ENCODE data around the gene ELL2. TPM values are rescaled to one million over a fixed set of nuclear protein-coding genes. Genes with fewer than 3 reads are reported as not detected.

Gene ELL2
- polyA plus RNA-seq, 1 of the 3 experiments (the other 2 are of a cell fraction), result 18.4 TPM

GRCh38 chr5:95900383-95900958, 61.2 kb downstream of the ELL2 start:
- Histone ChIP-seq H3K9me2 (no peaks in the 10 kb centered on the region), H2AFZ (ENCODE audit: low read depth) (no peak overlapping the region), H3K9me3 (no peaks in the 10 kb centered on the region), H3K27ac (ENCODE audit: low read depth in 2 of 2, low read length in 1 of 2) (peak overlapping the region; percentile 43 to 77; a peak in 3 of 4 replicates), H4K20me1 (ENCODE audit: insufficient read depth) (no peaks in the 10 kb centered on the region), H3K4me3 (ENCODE audit: low read depth in 2 of 2, low read length in 1 of 2) (no peak overlapping the region), H3K27me3 (ENCODE audit: insufficient read depth) (no peaks in the 10 kb centered on the region), H3K4me1 (ENCODE audit: control insufficient read depth in 1 of 2, insufficient read depth in 2 of 2, low read depth in 1 of 2, low read length in 1 of 2) (peaks cover 16 to 22% of the 10 kb centered on the region in 2 experiments; a peak in 3 of 4 replicates), H3K36me3 (replicated peaks in 1 of 2; ENCODE audit: control insufficient read depth in 1 of 2, insufficient read depth in 2 of 2, low read length in 1 of 2) (peaks cover 44 to 74% of the 10 kb centered on the region in 2 experiments), H3K79me2 (ENCODE audit: insufficient read depth) (peaks cover 93% of the 10 kb centered on the region), H3K9ac (no peak overlapping the region), H3K4me2 (no peak overlapping the region), H3F3A (replicated peaks; ENCODE audit: insufficient read depth) (peaks cover 41% of the 10 kb centered on the region)
- ChIA-PET POLR2A (no interaction called here), CTCF (interaction anchor here (0.5 to 1.3 kb wide), 5 partner anchors 43 to 701 kb away, joined by 3 to 4 read pairs (median 3); no protein-coding TSS in a partner anchor)
- TF ChIP-seq YY1 (IDR thresholded peaks at IDR 0.05; ENCODE audit: low read depth) (no peak), RXRA (IDR thresholded peaks at IDR 0.05; ENCODE audit: borderline replicate concordance, low read depth) (no peak), MXI1 (IDR thresholded peaks at IDR 0.05; ENCODE audit: low read depth, low read length) (peak; percentile 49), ELF1 (IDR thresholded peaks at IDR 0.05) (no peak), MAX (IDR thresholded peaks at IDR 0.05; ENCODE audit: low read depth) (0 out of 2 replicates have a peak, but pooled peaks have one; percentile 16), TCF12 (IDR thresholded peaks at IDR 0.05) (peak; percentile 66), NFIC (IDR thresholded peaks at IDR 0.05; ENCODE audit: borderline replicate concordance) (peak; percentile 79), RFX5 (IDR thresholded peaks at IDR 0.05; ENCODE audit: low read length) (no peak), TEAD4 (IDR thresholded peaks at IDR 0.05; ENCODE audit: borderline replicate concordance, insufficient read depth) (no peak), EP300 (IDR thresholded peaks at IDR 0.05; ENCODE audit: borderline replicate concordance in 1 of 2, low read depth in 1 of 2, low read length in 1 of 2) (peak in 1 of 2 experiments; percentile 33; a peak in 1 of 4 replicates), RCOR1 (IDR thresholded peaks at IDR 0.05; ENCODE audit: low read length) (0 out of 2 replicates have a peak, but pooled peaks have one; percentile 12), SMC3 (IDR thresholded peaks at IDR 0.05; ENCODE audit: low read depth, low read length) (no peak), RAD21 (IDR thresholded peaks at IDR 0.05; ENCODE audit: low read length) (peak; percentile 20; the same call in 1 of the 2 replicates)
- TF ChIP-seq, protein P1, sequence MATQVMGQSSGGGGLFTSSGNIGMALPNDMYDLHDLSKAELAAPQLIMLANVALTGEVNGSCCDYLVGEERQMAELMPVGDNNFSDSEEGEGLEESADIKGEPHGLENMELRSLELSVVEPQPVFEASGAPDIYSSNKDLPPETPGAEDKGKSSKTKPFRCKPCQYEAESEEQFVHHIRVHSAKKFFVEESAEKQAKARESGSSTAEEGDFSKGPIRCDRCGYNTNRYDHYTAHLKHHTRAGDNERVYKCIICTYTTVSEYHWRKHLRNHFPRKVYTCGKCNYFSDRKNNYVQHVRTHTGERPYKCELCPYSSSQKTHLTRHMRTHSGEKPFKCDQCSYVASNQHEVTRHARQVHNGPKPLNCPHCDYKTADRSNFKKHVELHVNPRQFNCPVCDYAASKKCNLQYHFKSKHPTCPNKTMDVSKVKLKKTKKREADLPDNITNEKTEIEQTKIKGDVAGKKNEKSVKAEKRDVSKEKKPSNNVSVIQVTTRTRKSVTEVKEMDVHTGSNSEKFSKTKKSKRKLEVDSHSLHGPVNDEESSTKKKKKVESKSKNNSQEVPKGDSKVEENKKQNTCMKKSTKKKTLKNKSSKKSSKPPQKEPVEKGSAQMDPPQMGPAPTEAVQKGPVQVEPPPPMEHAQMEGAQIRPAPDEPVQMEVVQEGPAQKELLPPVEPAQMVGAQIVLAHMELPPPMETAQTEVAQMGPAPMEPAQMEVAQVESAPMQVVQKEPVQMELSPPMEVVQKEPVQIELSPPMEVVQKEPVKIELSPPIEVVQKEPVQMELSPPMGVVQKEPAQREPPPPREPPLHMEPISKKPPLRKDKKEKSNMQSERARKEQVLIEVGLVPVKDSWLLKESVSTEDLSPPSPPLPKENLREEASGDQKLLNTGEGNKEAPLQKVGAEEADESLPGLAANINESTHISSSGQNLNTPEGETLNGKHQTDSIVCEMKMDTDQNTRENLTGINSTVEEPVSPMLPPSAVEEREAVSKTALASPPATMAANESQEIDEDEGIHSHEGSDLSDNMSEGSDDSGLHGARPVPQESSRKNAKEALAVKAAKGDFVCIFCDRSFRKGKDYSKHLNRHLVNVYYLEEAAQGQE (IDR thresholded peaks at IDR 0.05; ENCODE audit: low read depth, low read length), result peak; percentile 47; the same call in 1 of the 2 replicates
- DNase-seq, result peak; percentile 64
- WGBS (ENCODE audit: low lambda C conversion rate), result 36% methylated on average over 4 of the region's 4 CpGs

All from SK-N-SH (cell line).